Esophagus (tissue), 2 donors: ENCODE results near the gene GRK5. TPM values are rescaled to one million over a fixed set of nuclear protein-coding genes. Genes with fewer than 3 reads are reported as not detected.
"Not testable (repeated sequence)": the region's sequence is repeated elsewhere in the genome, so short reads cannot be mapped to it uniquely, and the experiment has no call there.

Source experiments
- H3K27ac ChIP-seq, 2 donors: one replicate each; pipeline ENCODE4 v1.5.1; 2013; ENCODE audit warnings: low read depth in 2 of 2, mild to moderate bottlenecking in 2 of 2, inconsistent platforms in 1 of 2, low read length in 1 of 2, moderate library complexity in 1 of 2
- H3K27me3 ChIP-seq, 2 donors: one replicate each; pipeline ENCODE4 v1.6.1; 2013; ENCODE audit warnings: low read length in 2 of 2, control low read depth in 1 of 2, mild to moderate bottlenecking in 1 of 2; ENCODE audit not compliant: insufficient read depth in 2 of 2, control insufficient read depth in 1 of 2
- H3K36me3 ChIP-seq, 2 donors: one replicate each; pipeline ENCODE4 v1.6.1; 2013; ENCODE audit warnings: low read length in 1 of 2; ENCODE audit not compliant: control insufficient read depth in 2 of 2, insufficient read depth in 2 of 2
- H3K4me1 ChIP-seq, 2 donors: one replicate each; pipeline ENCODE4 v1.6.1; 2013; ENCODE audit warnings: low read length in 1 of 2; ENCODE audit not compliant: control insufficient read depth in 2 of 2, insufficient read depth in 2 of 2
- H3K4me3 ChIP-seq, 2 donors: one replicate each; pipeline ENCODE4 v1.5.1; 2013; ENCODE audit warnings: low read length in 2 of 2, mild to moderate bottlenecking in 2 of 2, low read depth in 1 of 2, moderate library complexity in 1 of 2
- H3K9me3 ChIP-seq, 2 donors: one replicate each; pipeline ENCODE4 v1.6.1; 2013; ENCODE audit warnings: mild to moderate bottlenecking in 2 of 2, low read depth in 1 of 2, low read length in 1 of 2, moderate library complexity in 1 of 2; ENCODE audit not compliant: control insufficient read depth in 2 of 2, insufficient read depth in 1 of 2
- WGBS, 2 donors: extraction: QIAGEN DNeasy Blood & Tissue Kit; methylation state at CpG; one replicate each; pipeline ENCODE4 v1.1.7; 2013; 5-methylcytosine and 5-hydroxymethylcytosine counted together
- polyA plus RNA-seq, 2 donors: library from polyadenylated mRNA; stranded (reverse); fragments of 200-250 nt; gene quantifications; one replicate each; pipeline ENCODE4 v1.2.3, GENCODE V29; 2013
- donor health status: healthy with polysubstance abuse.
- donor health status: Bipolar disorder and iron deficiency.

Gene GRK5
- polyA plus RNA-seq, 2 donors, result 3.1 to 5.2 TPM

DNA sequence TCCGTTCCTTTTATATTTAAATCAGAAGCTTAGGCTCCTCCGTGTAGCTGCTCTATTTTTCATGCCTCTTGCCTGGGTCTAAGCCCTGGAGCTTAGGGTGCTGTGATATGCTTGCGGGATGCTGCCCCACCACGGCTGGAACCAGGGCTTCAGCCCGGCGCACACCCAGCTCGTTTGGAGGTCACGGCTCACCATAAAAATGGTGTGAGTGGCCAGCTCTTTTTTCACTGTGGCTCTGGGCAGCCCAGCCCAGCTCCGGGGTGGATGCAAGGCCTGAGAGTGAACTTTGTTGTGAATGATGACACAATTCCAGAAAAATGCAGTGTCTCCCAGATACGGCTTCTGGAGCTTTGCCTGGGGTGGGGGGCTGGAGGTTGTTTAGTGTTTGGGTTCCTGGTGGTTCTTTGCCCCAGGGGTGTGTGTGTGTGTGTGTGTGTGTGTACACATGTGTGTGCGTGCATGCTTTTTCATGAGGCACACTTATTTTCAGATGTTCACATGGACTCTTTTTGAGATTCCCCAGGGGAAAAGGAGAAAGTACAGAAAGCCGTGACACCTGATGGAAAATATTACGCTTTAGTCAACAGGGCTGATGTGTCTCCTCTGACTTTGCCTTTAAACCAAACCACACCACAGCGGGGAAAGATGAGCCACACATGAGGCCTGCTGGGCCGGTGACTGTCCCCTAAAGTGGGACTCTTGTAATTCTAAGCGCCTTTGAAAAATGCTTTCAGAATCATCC is 46.2 kb downstream of the GRK5 start:
- peak overlapping the region; percentile 36 to 65 for H3K27ac ChIP-seq
- no peak overlapping the region for H3K4me3 ChIP-seq
- no peaks in the 10 kb centered on the region for H3K9me3 ChIP-seq
- 51 to 59% methylated on average over 16 of the region's 16 CpGs for WGBS, 2 donors
- no peaks in the 10 kb centered on the region for H3K36me3 ChIP-seq
- no peaks in the 10 kb centered on the region for H3K27me3 ChIP-seq
- peaks cover 2 to 4% of the 10 kb centered on the region in 2 donors for H3K4me1 ChIP-seq

DNA sequence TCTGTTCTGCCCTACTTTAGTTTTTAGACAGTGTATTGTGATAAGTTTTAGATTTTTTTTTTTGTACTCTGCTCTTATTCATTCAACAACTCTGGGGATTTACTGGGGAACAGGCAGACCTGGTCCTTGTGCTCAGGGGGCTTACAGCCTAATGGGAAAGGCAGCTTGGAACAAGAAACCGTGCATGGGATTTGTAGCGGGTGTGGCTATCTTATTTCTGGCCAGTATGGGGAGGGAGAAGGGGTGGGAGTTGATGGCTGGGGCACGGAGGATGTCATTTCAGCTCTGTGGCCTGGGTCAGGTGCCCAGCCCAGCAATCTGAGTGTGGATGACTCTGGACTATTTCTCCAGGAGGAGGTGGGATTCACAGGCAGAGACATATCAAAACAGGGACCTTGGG is 47.0 kb downstream of the GRK5 start:
- Histone ChIP-seq H3K4me1 (peaks cover 2 to 6% of the 10 kb centered on the region in 2 donors), H3K27me3 (no peaks in the 10 kb centered on the region)
- 57 to 65% methylated on average over 3 of the region's 3 CpGs for WGBS, 2 donors

DNA sequence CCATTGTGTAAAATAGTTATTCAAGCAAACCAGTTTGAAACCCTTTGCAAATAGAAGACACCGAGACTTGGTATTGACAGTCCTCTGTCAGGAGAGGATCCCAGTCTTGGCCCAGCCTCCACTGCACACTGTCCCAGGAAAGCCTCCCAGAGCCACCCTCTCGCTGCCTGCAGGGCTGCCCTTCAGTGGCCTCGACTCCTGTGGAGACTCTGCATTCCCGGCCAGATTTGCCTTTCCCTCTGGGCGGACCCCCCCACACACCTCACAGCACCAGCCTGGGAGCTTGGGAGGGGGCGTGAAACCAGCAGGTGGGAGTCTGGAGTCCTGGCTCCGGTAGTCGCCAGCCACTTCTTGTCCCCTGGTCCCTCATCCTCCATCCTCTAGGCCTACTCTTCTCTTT is 48.7 kb downstream of the GRK5 start:
- H3K4me1 ChIP-seq, result peaks cover 2 to 6% of the 10 kb centered on the region in 2 donors
- no peaks in the 10 kb centered on the region for H3K9me3 ChIP-seq
- H3K27me3 ChIP-seq, result no peaks in the 10 kb centered on the region
- no peak overlapping the region for H3K4me3 ChIP-seq
- no peak overlapping the region for H3K27ac ChIP-seq
- H3K36me3 ChIP-seq, result no peaks in the 10 kb centered on the region
- WGBS, 2 donors, result 95 to 98% methylated on average over 8 of the region's 8 CpGs

More for the DNA sequence above, 47.0 kb downstream of the GRK5 start:
- peak overlapping the region; percentile 22 to 65 for H3K27ac ChIP-seq
- H3K4me3 ChIP-seq, result no peak overlapping the region
- H3K9me3 ChIP-seq, result no peaks in the 10 kb centered on the region
- no peaks in the 10 kb centered on the region for H3K36me3 ChIP-seq

DNA sequence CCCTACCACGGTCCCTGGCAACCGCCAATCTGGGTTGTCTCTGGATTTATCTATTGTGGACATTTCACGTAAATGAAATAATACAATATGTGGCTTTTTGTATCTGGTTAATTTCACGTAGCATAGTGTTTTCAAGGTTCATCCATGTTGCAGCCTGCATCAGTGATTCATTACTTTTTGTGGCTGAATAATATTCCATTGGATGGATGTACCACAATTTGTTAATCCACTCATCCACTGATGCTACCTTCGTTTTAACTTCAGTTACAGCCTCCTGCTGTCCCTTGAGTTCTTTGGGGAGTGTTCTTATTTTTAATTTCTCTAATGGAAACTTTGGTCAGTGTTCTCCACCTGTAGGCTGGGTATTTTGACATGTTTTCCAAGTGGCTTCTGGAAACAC is 49.5 kb downstream of the GRK5 start:
- Histone ChIP-seq H3K27ac (no peak overlapping the region), H3K4me3 (no peak overlapping the region), H3K36me3 (no peaks in the 10 kb centered on the region), H3K4me1 (peaks cover 2 to 6% of the 10 kb centered on the region in 2 donors), H3K27me3 (no peaks in the 10 kb centered on the region), H3K9me3 (no peaks in the 10 kb centered on the region)
- WGBS, 2 donors, result 95% methylated on average over 5 of the region's 5 CpGs

DNA sequence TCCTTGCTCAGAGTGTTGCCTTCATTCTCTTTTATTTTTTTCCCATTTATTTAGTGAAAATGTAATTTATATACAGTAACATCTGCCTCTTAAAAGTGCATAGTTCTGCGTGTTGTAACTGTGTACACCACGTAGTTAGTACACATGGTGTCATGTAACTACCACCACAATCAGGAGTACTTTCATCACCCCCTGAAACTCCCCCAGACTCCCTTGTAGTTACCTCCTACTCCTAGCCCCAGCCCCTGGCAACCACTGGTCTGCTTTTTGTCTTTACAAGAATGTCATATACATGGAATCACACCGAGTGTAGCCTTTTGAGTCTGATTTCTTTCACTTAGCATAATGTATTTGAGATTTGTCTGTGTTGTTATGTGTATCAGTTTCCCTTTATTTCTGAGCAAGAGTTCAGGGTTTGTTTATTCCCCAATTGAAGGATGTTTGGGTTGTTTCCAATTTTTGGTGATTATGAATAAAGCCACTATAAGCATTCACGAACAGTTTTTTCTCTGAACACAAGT is 50.6 kb downstream of the GRK5 start:
- WGBS, 2 donors, result 73 to 76% methylated on average over 4 of the region's 4 CpGs
- Histone ChIP-seq H3K27me3 (no peaks in the 10 kb centered on the region), H3K36me3 (no peaks in the 10 kb centered on the region), H3K4me3 (no peak overlapping the region), H3K9me3 (no peaks in the 10 kb centered on the region), H3K4me1 (peaks cover 2 to 4% of the 10 kb centered on the region in 2 donors), H3K27ac (peak overlapping the region in 1 of 2 donors; percentile 9)

DNA sequence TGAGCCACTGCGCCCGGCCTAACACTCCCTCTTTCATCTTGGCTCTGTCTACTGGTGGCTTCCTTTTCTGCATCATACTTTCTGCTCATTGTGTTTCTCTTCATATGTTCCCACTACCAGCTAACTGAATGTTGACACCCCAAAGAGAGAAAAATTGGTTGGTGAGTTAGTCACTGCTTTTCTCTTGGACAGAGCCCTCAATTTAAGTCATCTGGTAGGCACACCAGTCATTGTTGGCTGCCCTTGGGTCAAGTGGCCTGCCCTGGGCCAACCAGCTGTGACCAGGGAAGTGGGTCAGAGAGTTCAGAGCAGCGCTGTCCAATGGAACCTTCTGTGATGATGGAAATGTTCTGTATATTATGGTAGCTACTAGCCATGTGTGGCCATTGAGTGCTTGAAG is 52.0 kb downstream of the GRK5 start:
- Histone ChIP-seq H3K9me3 (no peaks in the 10 kb centered on the region), H3K27me3 (no peaks in the 10 kb centered on the region), H3K4me1 (peaks cover 3 to 4% of the 10 kb centered on the region in 2 donors), H3K36me3 (no peaks in the 10 kb centered on the region), H3K27ac (no peak overlapping the region), H3K4me3 (no peak overlapping the region)
- WGBS, 2 donors, result 96 to 97% methylated on average over 3 of the region's 3 CpGs

DNA sequence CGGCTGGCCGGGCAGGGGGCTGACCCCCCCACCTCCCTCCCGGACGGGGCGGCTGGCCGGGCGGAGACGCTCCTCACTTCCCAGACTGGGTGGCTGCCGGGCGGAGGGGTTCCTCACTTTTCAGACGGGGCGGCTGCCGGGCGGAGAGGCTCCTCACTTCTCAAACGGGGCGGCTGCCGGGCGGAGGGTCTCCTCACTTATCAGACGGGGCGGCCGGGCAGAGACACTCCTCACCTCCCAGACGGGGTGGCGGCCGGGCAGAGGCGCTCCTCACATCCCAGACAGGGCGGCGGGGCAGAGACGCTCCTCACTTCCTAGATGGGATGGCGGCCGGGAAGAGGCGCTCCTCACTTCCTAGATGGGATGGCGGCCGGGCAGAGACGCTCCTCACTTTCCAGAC is 53.6 kb downstream of the GRK5 start:
- 94 to 97% methylated on average over 15 to 29 of the region's 34 CpGs for WGBS, 2 donors
- H3K4me3 ChIP-seq, result not testable (repeated sequence)

DNA sequence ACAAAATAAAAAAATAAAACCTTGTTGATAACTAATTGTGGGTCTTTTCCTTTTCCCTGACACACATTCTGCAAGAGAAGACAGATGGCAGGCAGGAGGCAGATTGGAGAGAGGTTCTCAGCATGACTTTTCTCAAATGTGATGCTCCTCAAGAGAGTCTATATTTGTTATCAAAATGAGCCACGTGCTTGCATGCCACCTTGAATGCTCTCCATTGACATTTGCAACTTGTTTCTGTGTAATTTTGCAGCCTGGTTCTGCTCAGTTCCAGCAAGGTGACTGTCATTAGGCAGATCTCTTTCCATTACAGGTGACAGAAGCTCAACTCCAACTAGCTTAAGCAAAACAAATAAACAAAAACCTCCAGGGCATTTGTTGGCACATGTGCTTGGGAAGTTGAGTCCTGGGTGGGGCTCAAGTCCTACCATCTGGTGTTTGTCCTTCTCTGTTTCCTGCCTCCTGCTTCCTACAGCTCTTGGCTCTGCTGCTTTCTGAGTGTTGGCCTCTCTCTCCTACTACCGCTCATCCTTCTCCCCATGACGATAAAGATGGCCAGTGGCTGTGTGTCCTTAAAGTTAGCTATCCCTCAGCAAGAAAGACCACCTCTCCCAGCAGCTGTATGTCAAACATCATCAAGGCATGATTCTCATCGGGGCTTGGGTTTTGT is 56.7 kb downstream of the GRK5 start:
- peak overlapping the region; percentile 21 to 47 for H3K27ac ChIP-seq
- no peak overlapping the region for H3K4me3 ChIP-seq
- H3K4me1 ChIP-seq, result peaks cover 3 to 8% of the 10 kb centered on the region in 2 donors
- no peaks in the 10 kb centered on the region for H3K9me3 ChIP-seq
- WGBS, 2 donors, result 58 to 59% methylated on average over 4 of the region's 4 CpGs
- H3K36me3 ChIP-seq, result no peaks in the 10 kb centered on the region
- H3K27me3 ChIP-seq, result no peaks in the 10 kb centered on the region

More for the DNA sequence above, 53.6 kb downstream of the GRK5 start:
- not testable (repeated sequence) for H3K9me3 ChIP-seq, H3K27me3 ChIP-seq, H3K27ac ChIP-seq, H3K4me1 ChIP-seq, H3K36me3 ChIP-seq

DNA sequence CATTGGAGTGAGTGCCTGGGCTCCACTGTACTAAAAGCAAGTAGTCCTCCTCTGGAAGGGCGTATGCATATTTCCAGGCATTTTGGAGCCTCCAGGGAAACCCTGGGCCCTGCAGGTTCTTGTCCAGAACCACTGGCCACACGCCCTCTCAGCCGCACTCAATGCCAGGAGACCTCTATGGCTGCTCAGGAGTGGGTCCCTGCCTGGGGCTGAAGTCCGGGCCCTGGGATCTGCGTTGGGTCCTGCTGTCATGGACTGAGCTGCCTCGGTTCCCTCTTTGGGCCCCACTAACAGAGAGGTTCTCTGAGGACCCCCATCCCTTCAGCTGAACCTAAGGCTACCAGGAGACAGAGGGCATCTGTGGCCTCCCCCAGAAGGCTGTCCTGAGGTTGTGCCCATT is 58.3 kb downstream of the GRK5 start:
- H3K9me3 ChIP-seq, result no peaks in the 10 kb centered on the region
- H3K27me3 ChIP-seq, result no peaks in the 10 kb centered on the region
- 97 to 99% methylated on average over 6 of the region's 6 CpGs for WGBS, 2 donors
- H3K4me3 ChIP-seq, result no peak overlapping the region
- no peaks in the 10 kb centered on the region for H3K36me3 ChIP-seq
- H3K4me1 ChIP-seq, result peaks cover 3 to 8% of the 10 kb centered on the region in 2 donors
- no peak overlapping the region for H3K27ac ChIP-seq
